ES-I3 (cell line): ENCODE measurements around the gene RLBP1.

Source experiments
- H3K36me3 ChIP-seq: 2 replicates; pipeline ENCODE4 v1.6.1; 2013; ENCODE audit warnings: mild to moderate bottlenecking, low read length, control low read depth, moderate library complexity; ENCODE audit not compliant: insufficient read depth
- H3K4me1 ChIP-seq: 2 replicates; pipeline ENCODE4 v1.6.1; 2013; ENCODE audit warnings: mild to moderate bottlenecking, control low read depth, low read length; ENCODE audit not compliant: insufficient read depth
- H3K9ac ChIP-seq: 2 replicates; pipeline ENCODE4 v1.6.1; 2013; ENCODE audit warnings: low read depth, mild to moderate bottlenecking, low read length, moderate library complexity
- H3K9me3 ChIP-seq: 2 replicates; pipeline ENCODE4 v1.6.1; 2013; ENCODE audit warnings: mild to moderate bottlenecking, low read length, moderate library complexity; ENCODE audit not compliant: control insufficient read depth, insufficient read depth

Gene RLBP1

GRCh38 chr15:89218531-89218930 lies 2.8 kb downstream of the RLBP1 start:
- H3K36me3 ChIP-seq, result no peaks in the 10 kb centered on the region
- no peak overlapping the region for H3K9ac ChIP-seq

DNA sequence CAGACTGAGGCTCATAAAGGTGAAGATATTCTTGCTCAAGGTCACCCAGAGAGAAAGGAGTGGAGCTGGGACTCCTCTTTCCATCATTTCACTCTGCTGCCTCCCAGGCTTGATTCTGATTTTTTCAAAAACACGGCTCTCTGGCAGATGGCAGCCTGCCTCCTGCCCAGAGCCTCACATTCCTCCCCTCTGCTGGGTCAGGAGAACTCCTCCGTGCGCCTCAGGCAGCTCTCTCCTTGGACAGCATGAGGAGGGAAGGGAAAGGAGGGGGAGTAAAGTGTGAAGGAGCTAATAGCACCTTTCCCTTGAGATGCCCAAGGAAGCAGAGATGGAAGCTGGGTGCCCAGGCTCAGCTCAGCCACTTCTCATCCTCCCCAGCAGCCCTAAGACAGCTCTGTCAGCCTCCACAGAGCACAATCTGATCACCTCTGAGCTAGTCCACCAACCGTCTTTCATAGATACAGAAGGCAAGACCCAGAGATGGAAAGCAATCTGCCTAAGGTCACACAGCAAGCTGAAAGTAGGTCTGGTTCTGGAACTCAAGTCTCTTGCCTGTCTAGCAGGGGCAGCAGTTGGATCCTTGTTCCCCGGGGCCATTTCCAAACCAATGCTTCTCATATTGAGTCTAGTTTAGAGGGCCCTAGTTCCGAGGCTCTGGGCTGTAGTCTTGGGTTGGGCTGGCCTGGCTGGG lies 3.5 kb downstream of the RLBP1 start:
- Histone ChIP-seq H3K36me3 (no peaks in the 10 kb centered on the region), H3K4me1 (no peaks in the 10 kb centered on the region), H3K9ac (no peak overlapping the region), H3K9me3 (no peaks in the 10 kb centered on the region)

More at GRCh38 chr15:89218531-89218930, 2.8 kb downstream of the RLBP1 start:
- Histone ChIP-seq H3K9me3 (no peaks in the 10 kb centered on the region), H3K4me1 (no peaks in the 10 kb centered on the region)

- H3K36me3 ChIP-seq, result no peaks in the 10 kb centered on the region
- no peak overlapping the region for H3K9ac ChIP-seq
- H3K9me3 ChIP-seq, result no peaks in the 10 kb centered on the region
- H3K4me1 ChIP-seq, result no peaks in the 10 kb centered on the region
Observed at GRCh38 chr15:89217031-89217430, 4.3 kb downstream of the RLBP1 start.

DNA sequence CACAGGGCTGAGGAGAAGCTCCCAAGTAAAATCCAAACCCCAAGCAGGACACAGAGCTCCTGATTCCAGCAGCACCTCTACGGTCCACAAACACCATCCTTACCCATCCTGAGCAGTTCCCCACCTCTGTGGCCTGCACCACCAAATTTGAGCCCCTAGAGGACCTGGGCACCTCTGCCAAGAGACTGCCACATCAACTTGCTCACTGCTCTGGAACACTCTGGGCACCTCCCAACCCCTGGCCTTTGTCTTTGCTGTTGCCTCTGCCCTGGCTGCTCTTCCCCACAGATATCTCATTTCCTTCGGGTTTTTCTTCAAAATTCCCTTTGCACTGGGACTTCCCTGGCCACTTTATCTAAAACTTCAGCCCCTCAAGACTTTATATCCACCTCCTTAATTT lies 5.8 kb downstream of the RLBP1 start:
- Histone ChIP-seq H3K36me3 (no peaks in the 10 kb centered on the region), H3K9ac (no peak overlapping the region), H3K9me3 (no peaks in the 10 kb centered on the region), H3K4me1 (no peaks in the 10 kb centered on the region)

GRCh38 chr15:89211678-89212170 lies 9.7 kb downstream of the RLBP1 start:
- no peaks in the 10 kb centered on the region for H3K36me3 ChIP-seq
- no peaks in the 10 kb centered on the region; the same call in 1 of the 2 replicates for H3K4me1 ChIP-seq
- no peaks in the 10 kb centered on the region for H3K9me3 ChIP-seq
- no peak overlapping the region for H3K9ac ChIP-seq

- Histone ChIP-seq H3K4me1 (no peaks in the 10 kb centered on the region; the same call in 1 of the 2 replicates), H3K9me3 (no peaks in the 10 kb centered on the region), H3K36me3 (no peaks in the 10 kb centered on the region), H3K9ac (no peak overlapping the region)
Observed at GRCh38 chr15:89209057-89209456, 12.3 kb downstream of the RLBP1 start.

DNA sequence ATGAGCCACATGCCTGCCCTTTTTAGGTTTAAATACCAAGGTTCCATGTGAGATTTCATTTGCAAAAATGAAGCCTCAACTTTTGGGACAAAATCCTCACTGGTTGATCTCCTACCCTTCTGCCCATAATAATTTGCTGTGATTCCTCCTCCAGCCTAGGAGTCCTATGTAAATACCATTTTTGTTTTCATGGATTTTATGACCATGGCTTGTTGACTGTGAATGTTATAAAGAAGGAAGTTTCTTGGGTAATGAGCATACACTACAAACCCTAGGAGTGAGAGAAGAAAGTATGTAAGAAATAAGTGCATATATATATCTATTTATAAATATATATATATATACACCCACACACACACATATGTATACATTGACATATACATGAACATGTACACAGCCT lies 13.1 kb downstream of the RLBP1 start:
- H3K9ac ChIP-seq, result no peak overlapping the region
- H3K9me3 ChIP-seq, result no peaks in the 10 kb centered on the region
- H3K4me1 ChIP-seq, result no peaks in the 10 kb centered on the region; the same call in 1 of the 2 replicates
- H3K36me3 ChIP-seq, result no peaks in the 10 kb centered on the region

- H3K9ac ChIP-seq, result no peak overlapping the region
- H3K36me3 ChIP-seq, result no peaks in the 10 kb centered on the region
- peaks cover 6% of the 10 kb centered on the region for H3K4me1 ChIP-seq
- no peaks in the 10 kb centered on the region for H3K9me3 ChIP-seq
Observed at GRCh38 chr15:89206908-89207331, 14.5 kb downstream of the RLBP1 start.

DNA sequence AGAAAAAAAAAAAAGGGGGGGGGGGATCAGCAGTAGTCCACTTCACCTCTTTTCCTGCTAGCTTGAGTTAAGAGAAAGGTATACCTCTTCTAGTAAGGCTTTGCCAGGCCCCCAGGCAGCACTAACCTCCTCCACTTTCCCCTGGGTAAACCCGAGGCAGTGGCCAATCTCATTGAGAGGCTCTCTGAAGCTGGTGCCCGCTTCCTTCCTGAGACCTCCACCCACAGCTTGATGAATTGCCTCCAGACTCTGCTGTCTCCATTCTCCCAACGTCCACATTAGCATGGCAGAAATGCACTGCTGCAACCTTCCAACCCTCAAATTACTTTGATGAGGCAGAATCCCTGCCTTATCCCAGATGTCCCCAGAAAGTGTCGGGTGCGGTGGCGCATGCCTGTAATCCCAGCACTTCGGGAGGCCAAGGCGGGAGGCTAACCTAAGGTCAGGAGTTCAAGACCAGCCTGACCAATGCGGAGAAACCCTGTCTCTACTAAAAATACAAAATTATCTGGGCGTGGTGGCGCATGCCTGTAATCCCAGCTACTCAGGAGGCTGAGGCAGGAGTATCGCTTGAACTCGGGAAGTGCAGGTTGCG lies 15.3 kb downstream of the RLBP1 start:
- Histone ChIP-seq H3K4me1 (peaks cover 6% of the 10 kb centered on the region), H3K36me3 (no peaks in the 10 kb centered on the region), H3K9me3 (no peaks in the 10 kb centered on the region), H3K9ac (no peak overlapping the region)

DNA sequence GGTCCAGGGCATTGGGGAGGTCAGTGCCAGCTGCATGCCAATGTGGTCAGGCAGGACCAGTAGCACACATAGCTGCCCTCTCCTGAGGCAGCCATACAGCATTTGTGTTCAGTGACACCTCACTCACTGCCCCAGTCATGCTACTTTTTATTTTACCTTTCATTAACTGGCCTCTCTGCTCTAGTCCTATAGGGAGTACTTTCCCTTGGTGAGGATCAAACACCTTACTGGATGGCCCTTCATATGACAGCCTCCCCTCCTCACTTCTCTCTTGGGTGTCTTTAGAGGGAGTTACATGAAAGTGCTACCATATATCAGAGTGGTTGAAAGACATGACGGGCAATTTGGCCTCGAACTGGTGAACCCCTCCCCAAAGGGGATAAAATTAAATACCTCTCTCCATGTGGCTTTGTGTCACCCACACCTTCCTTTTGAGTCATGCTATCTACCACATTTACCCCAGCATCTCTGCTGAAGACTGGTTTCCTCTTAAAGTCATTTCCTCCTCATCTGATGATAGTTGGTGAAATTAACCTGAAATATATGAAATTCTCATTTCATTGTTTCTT lies 17.6 kb downstream of the RLBP1 start:
- Histone ChIP-seq H3K36me3 (no peaks in the 10 kb centered on the region), H3K4me1 (peaks cover 18% of the 10 kb centered on the region), H3K9me3 (no peaks in the 10 kb centered on the region), H3K9ac (no peak overlapping the region)

DNA sequence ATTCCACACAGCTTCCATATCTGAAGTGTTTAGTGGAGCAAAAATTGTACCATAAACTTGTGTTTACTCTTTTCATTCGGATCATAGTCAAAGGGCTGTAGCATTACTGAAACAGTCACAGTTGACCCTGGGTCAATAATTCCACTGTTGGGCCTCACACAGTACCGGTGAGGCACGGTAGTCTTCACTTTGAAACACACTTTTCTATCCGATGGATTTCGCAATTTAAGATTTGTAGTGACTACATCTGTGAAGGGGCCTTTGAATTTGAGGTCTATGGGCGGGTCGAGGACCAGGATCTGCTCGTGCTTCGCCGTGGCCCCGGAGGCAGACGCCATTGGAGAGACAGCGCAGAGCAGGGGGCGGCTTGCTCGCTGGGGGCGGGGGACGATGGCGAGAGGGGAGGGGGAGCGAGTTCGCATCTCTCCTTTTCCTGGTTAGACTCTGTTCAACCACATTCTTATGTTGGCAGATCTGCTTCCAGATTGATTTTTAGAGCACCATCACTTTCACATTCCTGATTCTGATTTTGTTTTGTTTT lies 19.8 kb downstream of the RLBP1 start:
- H3K9me3 ChIP-seq, result no peaks in the 10 kb centered on the region
- H3K4me1 ChIP-seq, result peaks cover 40% of the 10 kb centered on the region
- H3K9ac ChIP-seq, result no peak overlapping the region
- no peaks in the 10 kb centered on the region for H3K36me3 ChIP-seq

- Histone ChIP-seq H3K9me3 (no peaks in the 10 kb centered on the region), H3K4me1 (peaks cover 52% of the 10 kb centered on the region), H3K9ac (no peak overlapping the region), H3K36me3 (no peaks in the 10 kb centered on the region)
Observed at GRCh38 chr15:89200182-89200581, 21.2 kb downstream of the RLBP1 start.

DNA sequence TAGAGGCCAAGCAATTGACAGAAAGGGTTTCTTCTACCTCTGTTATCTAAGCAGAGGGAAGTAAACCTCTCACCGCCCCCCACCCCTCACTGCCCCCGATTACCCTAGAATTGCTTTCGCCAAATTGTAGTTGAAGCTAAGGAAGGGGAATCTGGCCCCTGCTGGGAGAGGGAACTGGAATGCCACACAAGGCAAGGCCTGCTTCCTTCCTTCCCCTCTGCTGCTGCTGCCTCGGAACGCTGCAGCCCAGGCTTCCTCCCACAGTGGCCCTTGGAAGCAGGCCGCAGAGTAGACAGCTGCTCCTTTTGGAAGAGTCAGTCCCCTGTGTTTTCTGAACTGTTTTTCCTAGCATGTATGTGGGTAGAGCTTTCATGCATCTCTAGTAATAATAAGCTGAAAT lies 21.6 kb downstream of the RLBP1 start:
- Histone ChIP-seq H3K9me3 (no peaks in the 10 kb centered on the region), H3K36me3 (no peaks in the 10 kb centered on the region), H3K4me1 (peaks cover 52% of the 10 kb centered on the region), H3K9ac (no peak overlapping the region)

- no peaks in the 10 kb centered on the region for H3K36me3 ChIP-seq
- H3K9ac ChIP-seq, result no peak overlapping the region
- H3K9me3 ChIP-seq, result no peaks in the 10 kb centered on the region
- H3K4me1 ChIP-seq, result peaks cover 52% of the 10 kb centered on the region
Observed at GRCh38 chr15:89198934-89199333, 22.4 kb downstream of the RLBP1 start.

DNA sequence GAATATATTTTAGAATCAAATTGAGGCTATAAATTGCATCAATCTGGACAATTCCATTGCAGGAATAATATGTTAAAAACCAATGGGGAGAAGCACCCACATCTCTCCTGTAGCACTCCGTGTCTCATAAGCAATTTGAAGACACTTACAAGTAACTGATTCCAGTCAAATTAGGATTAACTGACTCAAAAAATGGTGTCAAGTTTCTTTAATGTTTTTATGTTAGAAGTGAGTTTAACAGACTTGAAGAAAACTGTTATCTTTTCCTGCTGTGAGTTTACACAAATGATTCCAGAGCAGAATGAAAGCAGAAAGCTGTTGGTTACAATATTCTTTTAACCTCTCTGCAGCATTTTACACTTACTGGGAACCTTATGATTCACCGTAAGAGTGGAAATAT lies 23.2 kb downstream of the RLBP1 start:
- peaks cover 52% of the 10 kb centered on the region for H3K4me1 ChIP-seq
- H3K9me3 ChIP-seq, result no peaks in the 10 kb centered on the region
- no peak overlapping the region for H3K9ac ChIP-seq
- peaks cover 4% of the 10 kb centered on the region; the same call in 1 of the 2 replicates for H3K36me3 ChIP-seq
